CD4-positive, alpha-beta T cell treated with Interleukin-17A for 1 hour (primary cell): ENCODE results near the gene ZRSR2.
"Not testable (repeated sequence)": the region's sequence is repeated elsewhere in the genome, so short reads cannot be mapped to it uniquely, and the experiment has no call there.

ENCODE experiments used
- DNase-seq: peaks from one replicate; pipeline ENCODE4 v3.0.0-alpha.2; 2020

ZRSR2 gene, protein sequence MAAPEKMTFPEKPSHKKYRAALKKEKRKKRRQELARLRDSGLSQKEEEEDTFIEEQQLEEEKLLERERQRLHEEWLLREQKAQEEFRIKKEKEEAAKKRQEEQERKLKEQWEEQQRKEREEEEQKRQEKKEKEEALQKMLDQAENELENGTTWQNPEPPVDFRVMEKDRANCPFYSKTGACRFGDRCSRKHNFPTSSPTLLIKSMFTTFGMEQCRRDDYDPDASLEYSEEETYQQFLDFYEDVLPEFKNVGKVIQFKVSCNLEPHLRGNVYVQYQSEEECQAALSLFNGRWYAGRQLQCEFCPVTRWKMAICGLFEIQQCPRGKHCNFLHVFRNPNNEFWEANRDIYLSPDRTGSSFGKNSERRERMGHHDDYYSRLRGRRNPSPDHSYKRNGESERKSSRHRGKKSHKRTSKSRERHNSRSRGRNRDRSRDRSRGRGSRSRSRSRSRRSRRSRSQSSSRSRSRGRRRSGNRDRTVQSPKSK

DNA sequence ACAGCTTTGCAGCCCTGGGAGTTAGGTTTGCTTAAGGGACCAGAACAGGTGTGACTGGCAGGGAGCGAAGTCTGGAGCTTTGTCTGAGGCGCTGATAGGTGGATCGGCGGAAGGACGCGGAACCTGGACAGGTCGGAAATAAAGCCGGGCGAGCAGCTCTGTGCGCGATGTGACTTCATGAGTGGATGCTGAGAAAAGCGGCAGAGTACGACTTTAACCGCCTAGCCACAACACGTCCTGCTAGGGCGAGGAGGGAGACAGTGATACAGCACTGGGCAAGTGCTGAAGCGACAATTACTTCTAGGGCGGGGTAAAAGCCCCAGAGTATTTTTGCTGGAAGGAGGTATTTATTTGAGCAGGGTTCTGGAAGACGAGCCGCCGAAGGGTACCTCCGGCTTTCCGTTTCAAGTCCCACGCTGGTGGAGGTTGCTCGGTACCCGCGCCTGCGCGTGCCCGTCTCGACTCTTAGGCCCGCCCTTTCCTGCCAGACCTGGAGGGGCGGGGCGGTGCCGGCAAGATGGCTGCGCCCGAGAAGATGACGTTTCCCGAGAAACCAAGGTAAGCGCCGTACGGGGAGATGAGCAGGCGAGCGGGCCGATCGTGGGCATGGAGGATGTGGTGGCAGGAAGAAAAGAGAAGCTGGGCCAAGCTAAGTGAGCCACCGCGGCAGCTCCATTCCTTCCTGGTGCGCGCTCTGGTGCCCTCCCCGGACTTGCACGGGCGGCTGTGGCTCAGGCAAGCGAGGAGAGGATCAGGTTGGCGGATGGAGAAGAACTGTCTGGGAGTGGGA, at the start of gene ZRSR2:
TSS of gene ZRSR2 (plus strand) at position 506 of the 790 bp plus-strand sequence. CDS start at position 518, 12 bp downstream.
- DNase-seq = peak; percentile 89

DNA sequence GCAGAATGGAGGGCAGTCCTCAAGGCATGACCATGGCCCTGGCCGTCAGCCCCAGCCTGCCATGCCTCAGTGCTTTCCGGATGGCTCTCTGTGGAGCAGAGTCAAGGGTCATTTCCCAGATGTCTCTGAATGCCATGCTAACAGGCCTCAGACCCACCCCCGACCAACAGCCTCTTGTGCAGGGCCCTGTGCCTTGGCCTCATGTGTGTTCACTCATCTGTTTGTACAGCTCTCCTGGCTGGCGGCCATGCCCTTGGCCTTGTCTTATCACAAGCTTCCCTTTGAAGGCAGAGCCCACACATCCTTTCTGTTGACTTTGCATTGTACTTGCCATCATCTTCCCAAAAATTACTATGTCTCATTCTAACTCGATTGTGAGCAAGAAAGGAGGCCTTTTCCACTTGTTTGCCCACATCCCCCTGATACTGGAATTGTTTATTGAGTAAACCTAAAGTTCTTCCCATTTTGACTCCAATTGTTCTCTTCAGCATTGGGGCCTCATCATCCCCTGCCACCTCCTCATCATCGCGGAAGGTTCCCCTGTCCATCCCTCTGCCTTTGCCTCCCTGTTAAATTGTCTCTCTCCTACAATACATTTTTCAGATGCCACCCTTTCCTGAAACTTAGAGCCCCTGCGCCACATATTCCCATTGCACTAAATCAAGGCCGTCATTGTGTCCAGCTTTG, 46.0 kb upstream of the ZRSR2 start:
- DNase-seq = no peak

DNA sequence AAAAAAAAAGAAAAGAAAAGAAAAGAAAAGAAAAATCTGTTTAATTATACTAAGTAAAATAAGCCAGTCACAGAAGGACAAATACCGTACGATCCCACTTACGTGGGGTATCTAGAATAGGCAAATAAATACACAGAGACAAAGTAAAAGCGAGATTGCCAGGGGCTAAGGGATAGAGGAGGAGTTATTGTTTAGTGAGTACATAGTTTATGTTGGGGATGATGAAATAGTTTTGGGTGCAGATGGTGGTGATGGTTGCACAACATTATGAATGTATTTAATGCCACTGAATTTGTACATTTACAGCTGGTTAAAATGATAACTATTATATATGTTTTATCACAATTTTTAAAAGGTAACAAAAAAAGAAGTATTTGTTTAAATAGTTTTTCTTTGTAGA, 45.1 kb upstream of the ZRSR2 start:
- no peak for DNase-seq

DNA sequence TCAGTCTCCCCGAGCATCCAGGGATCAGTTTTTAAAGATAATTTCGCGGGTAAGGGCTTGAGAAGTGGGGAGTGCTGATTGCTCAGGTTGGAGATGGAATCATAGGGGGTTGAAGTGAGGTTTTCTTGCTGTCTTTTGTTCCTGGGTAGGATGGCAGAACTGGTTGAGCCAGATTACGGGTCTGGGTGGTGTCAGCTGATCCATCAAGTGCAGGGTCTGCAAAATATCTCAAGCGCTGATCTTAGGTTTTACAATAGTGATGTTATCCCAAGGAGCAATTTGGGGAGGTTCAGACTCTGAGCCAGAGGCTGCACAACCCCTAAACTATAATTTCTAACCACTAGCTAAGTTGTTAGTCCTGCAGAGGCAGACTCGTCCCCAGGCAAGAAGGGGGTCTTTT, 43.6 kb upstream of the ZRSR2 start:
- not testable (repeated sequence) for DNase-seq

DNA sequence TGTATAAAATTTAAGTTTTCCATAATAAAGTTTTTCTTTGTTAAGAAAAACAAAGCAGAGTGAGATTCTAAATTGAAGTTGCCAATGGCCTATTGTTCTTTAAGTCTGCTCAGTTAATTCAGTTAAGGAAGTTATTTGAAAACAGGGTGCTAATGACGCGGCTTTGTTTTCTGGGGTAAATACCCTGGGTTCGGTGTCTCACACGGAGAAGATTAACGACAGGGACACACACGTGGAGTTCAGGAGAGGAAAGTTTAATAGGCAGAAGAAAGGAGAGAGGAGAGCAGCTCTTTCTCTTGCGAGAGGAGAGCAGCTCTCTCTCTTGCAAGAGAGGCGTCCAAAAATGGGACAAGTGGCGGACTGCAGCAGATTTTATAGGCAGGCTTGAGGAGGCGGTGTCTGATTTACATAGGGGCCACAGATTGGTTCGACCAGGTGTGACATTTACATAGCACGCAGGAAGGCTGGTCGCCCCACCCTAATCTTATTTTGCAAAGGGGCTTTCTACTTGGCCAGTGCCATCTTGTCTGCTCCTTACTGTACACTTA, 42.6 kb upstream of the ZRSR2 start:
- DNase-seq = no peak

DNA sequence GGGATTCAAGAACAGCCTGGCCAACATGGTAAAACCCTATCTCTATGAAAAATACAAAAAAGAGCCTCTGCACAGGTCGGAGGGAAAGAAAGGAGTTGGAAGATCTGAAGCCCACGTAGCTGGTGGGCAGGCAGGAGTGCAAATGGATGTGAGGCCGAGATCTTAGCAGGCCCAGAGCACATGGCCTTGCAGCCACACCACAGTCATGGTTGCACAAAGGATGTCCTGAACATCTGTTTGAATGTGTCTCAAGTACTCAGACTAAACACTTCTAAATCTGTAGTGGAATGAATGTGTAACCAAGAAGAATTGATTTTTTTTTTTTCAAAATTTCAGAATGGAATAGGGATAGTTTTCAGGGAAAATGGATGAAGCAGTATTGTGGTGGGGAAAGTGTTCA, 41.4 kb upstream of the ZRSR2 start:
- no peak for DNase-seq

DNA sequence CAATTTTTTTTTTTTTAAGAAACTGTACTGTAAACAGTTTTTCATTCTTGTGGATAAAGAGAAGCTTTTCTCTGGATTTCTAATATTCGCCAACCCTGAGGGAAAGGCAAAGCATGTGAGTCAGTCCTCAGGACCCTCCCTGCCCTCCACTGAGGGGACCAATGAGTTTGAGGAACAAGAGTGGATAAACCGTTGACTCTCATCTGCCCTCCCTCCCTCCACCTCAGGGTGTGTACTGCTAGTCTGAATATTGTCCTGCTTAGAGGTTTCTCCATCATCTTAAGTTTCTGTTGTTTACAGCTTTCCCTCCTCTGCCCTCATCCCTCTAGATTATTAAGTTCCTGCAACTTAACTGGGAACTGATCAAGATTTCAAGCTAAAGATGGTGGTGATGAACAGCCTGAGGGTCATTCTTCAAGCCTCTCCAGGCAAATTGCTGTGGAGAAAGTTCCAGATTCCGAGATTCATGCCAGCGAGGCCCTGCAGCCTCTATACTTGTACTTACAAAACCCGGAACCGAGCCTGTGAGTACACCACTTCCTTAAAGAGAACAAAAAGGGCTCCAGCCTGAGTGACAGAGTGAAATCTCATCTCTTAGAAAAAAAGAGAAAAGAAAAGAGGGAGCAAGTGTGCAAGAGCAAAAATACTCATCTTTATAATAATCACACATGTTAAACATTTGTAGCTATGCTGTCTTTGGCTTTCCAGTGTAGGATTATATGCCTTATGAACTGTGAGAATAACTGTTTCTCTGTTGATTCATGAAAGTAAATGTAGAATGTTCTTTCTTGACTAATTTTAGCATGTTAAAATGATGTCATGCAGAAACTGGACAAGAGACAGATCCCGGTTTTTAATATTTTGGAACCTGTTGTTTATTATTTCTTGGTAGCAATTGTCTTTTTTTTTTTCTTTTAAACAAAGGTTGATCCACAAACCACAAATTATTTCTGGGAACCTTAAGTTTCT, 40.4 kb upstream of the ZRSR2 start:
- DNase-seq = peak; percentile 64

DNA sequence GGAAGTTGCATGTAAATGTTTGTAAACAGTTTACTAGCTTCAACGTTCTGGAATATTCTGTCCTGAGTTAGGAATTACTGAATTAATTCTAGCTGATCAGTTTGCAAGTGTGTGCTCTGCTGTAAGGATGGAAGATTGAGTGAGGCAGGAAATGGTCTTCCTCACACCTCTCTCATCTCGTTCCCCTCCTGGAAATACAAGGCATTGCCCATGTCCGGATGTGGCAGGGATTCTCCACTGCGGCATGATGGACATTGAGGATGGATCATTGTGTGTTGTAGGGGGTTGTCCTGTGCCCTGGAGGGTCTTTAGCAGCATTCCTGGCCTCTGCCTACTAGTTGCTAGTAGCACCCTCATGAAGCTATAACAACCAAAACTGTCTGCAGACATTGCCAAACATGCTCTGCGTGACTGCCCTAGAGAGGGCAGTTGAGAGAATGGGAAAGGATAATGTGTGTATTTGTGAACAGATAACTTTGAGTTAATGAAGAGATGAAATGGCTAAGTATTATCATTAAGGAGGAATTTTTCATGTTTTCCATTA, 39.6 kb upstream of the ZRSR2 start:
- peak; percentile 54 for DNase-seq

DNA sequence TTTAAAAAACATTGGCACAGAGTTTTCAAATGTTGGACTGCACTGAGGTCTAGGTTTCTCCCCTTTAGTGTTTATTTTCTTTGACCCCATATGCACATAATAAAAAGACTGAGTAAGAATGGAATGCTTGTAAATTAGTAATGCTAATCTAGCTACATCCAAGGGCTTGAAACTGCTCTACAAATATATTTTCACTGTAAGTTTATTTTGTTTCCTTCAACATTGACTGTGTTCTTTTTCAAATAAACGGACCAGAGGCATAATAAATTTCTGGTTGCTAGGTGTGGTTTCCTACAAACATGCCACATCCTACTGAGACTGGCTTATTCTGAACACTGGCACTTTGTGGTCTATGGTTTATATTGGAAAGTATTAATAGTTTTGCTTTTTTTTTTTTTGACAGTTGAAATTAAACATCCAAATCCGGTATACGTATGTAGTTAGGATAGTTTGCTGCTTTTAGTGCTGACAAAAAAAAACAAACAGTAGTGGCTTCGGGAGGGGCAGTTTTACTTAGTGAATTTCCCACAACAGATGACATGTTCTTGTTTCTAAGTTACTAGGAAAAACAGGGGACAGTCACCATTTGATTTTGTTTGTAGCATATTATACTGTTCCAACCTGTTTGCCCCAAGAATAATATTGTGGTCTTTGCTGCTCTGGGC, 39.0 kb upstream of the ZRSR2 start:
- peak; percentile 88 for DNase-seq

DNA sequence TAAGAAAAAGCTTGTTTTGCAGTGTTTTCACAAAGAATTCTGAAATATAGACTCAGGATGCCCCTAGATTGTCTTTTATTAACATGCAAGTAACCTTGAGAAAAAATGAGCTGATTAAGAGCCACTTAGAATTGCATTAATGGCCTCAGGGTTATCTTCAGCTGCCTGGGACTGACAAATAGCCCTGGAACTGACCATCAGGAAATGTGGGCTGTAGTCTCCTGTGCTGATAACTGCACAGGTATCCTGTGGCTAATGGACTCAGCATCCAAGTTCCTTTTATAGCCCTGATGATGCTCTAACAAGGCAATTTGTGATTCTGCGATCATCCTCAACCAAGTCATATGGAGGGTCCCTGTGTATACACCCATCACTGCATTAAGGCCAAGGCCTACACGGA, 35.2 kb upstream of the ZRSR2 start:
- DNase-seq = no peak

DNA sequence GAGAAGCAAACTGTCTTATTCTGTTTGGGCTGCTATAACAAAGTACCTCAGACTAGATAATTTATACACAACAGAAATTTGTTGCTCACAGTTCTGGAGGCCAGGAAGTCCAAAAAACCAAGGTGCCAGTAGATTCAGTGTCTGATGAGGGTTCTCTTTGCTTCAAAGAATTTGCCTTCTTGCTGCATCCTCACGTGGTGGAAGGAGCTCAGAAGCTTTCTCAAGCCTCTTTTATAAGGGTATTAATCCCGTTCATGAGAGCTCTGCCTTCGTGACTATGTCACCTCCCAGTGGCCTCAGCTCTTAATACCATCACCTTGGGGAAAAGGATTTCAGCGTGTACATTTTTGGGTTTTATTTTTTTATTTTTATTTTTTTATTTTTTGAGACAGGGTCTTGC, 32.1 kb upstream of the ZRSR2 start:
- peak; percentile 72 for DNase-seq

DNA sequence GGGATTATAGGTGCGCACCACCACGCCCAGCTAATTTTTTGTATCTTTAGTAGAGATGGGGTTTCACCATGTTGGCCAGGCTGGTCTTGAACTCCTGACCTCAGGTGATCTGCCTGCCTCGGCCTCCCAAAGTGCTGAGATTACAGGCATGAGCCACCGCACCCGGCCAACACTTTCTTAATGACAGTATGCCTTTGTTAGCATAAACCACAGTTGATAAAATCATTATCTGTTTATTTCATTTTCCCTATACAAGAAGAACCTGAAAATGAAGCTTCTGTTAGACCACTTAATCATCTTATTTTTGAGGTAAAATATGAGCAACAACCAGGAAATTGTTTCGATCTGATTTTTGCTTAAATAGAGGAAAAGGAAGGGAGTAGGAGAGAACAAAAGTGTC, 30.4 kb upstream of the ZRSR2 start:
- DNase-seq = not testable (repeated sequence)

DNA sequence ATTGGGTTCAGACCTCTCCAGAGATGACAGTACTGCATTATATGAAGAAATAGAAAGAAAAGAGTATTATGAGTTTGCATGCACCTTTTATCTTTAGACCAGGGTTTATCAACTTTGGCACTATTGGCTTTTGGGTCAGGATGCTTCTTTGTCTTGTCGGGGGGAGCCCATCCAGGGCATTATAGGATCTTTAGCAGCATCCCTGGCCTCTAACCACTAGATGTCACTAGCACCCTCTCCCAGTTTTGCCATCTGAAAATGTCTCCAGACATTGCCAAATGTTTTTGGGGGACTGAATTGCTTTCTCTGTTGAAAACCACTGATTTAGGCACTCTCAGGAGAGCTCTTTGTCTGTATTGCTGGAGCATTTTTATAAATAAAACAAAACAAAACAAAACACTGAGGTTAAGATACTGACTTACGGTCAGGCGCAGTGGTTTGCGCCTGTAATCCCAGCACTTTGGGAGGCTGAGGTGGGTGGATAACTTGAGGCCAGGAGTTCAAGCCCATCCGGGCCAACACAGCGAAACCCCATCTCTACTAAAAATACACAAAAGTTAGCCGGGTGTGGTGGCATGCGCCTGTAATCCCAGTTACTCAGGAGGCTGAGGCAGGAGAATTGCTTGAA, 28.6 kb upstream of the ZRSR2 start:
- peak; percentile 61 for DNase-seq

DNA sequence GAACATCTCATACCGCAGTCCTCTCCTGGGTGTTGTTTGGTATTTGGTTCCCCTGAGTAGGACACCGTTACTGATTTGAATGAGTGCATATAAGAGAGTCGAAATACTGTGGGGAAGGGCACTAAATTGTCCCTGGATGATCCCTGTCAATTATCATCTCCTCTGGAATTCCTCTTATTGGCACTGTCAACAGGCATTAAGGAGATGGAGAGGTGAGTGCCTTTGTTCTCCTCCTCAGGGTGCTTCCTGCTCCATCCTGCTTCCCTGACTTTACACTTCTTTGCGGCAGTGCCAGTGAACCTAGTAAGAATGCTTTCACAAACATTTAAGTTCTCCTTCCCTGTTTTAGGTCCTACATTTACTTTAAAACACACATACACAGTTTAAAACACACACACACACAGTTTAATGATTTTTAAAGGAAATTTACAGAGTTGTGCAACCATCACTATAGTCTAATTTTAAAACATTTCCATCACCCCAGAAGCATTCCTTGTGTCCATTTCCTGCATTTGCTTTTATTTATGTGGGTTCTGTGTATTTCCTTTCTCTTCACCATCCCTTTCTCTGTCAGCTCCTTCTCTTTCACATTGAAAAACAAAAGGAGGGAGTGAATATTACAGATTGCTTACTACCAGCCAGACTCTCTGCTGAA, 20.9 kb upstream of the ZRSR2 start:
- no peak for DNase-seq

DNA sequence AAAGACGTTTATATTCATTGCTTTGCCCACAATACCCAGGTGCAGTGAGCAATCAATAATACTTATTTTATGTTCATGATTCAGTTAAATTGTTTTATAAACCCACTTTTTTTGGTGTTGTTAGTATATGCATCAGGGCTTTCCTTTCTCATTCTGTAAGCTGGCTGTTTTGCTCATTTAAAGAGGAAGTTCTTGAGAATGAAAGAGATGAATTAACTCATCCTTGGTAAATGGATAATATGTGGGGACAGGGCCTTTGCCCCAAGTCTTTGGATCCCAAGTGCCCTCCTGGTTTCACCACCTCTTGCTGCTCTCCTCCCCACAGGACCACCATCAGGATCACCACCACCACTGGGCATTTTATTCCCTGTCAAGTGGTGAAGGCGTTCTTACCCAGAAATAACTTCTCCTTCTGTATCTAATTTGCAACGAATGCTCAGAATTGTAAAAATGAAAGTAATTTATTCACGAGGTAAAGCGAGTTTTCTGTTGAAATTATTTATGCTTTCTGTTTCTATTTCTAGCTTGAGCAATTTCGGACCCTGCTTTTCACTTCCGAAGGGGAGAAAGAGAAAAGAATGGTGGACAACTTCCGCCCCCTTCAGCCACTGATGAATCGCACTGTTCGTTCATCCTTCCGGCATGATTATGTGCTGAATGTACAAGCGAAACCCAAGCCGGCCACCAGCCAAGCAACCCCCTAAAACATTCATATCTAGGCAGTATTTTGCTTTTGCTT, 8.2 kb upstream of the ZRSR2 start:
- DNase-seq = peak; percentile 46

DNA sequence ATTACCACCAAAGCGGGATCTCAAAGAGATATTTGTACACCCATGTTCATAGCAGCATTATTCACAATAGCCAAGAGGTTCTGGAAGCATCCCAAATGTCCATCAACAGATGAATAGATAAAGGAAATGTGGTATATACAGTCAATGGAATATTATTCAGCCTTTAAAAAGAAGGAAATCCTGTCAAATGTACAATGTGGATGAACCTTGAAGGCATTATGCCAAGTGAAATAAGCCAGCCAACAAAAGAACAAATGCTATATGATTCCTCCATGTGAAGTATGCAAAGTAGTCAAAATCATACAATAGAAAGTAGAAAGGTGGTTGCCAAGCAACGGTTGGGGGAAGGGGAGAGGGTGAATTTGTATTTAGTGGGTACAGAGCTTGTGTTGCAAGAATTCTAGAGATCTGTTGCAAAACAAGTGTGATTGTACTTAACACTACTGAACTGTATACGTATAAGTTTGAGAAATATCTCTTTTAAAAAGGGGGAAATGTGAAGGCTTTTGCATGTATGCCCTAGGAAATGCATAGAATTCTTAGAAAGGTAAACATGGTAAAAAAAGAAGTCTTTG, 5.0 kb upstream of the ZRSR2 start:
- no peak for DNase-seq

DNA sequence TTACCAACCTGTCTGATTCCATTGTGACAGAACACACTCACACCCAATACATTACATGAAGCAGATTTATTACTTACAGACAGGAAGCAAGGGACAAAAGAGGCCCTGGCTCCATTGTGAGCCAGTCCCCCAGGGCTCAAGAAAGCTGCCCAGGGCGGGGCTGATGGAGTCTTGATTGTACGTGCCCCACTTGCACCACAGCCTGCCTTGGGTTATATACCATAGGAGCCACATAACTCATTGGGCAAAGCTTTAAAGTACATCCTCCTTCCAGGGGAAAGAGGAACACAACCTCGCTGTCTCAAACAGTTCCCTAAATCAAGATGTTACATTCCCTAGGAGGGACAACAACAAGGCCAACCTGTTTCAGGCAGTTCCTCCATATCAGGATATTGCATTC, 3.4 kb upstream of the ZRSR2 start:
- DNase-seq = no peak

DNA sequence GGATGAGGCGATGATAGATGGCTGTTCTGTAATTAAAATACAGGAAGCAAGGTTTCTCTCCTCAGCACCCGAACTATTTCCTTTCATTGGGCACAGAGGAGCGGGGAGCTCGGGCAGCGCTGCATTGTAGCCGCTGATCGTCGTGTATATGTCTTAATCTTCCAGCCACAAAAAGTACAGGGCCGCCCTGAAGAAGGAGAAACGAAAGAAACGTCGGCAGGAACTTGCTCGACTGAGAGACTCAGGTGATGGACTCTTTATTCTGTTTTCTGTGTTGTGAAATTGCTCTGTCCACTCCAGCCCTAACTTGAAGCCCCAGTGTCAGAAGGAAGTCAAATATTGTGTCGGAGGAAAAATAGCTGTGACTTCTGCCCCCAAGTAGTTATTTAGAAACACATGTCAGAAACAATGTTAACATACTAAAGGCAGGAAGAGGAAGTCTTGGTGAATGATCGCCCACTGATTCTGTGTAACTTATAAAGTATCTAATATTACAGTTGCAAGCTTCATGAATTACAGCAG, 546 bp downstream of the ZRSR2 start:
- no peak for DNase-seq

DNA sequence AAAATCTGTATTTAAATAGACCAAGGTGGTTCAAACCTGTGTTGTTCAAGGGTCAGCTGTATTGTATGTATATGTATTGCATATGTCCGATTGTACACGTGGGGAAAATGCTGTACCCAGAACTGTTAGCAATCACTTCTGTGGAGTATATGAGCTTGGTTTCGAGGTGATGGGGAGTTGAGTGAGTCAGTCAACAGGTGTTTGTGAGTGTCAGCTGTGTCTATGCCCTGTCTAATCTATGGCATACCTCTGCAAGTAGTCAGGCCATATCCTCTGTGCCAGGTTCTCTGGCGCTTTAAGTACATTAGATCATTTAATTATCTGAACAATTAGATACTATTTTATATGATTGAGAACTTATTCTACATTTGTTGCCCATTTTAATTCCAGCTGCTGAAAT, 7.4 kb downstream of the ZRSR2 start:
- no peak for DNase-seq
